ENCODE results near the gene CES4A. TPM values are rescaled to one million over a fixed set of nuclear protein-coding genes. Genes with fewer than 3 reads are reported as not detected.
"Not testable (repeated sequence)": the region's sequence is repeated elsewhere in the genome, so short reads cannot be mapped to it uniquely, and the experiment has no call there.

CES4A gene
- total and polyA plus RNA-seq, 9 donors = 6.0 to 67.1 (median 10.3) TPM

DNA sequence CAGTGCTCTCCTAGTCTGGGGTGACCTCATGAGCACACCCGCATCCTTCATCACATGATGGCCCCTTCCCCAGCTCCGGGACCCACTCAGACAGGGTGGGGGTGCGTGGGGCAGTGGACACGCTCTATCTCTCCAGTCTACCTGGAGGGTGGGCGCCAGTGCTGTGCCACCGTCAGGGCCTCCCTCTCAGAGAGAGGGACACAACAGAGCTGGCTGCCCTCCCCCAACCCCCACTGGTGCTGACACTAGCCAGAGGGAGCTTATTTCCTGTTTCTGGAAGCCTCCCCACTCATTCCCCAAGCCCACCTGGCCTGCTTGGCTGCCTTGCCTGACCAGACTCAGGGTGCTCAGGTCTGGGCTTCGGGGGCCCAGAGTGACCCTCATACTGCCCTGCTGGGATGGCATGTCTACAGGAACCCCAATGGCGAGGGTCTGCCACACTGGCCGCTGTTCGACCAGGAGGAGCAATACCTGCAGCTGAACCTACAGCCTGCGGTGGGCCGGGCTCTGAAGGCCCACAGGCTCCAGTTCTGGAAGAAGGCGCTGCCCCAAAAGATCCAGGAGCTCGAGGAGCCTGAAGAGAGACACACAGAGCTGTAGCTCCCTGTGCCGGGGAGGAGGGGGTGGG, 44.8 kb upstream of the CES4A start:
- no peaks in the 10 kb centered on the region for H3K27me3 ChIP-seq

GRCh38 chr16:66944054-66944441, 44.3 kb upstream of the CES4A start:
- Histone ChIP-seq H3K36me3 (no peaks in the 10 kb centered on the region), H3K4me3 (no peak overlapping the region), H3K4me1 (ENCODE audit: insufficient read depth) (peaks cover 3% of the 10 kb centered on the region), H3K9me3 (no peaks in the 10 kb centered on the region), H3K27ac (no peak overlapping the region), H3K27me3 (no peaks in the 10 kb centered on the region)
- TF ChIP-seq CTCF (IDR thresholded peaks at IDR 0.05) = no peak
- TF ChIP-seq POLR2A (IDR thresholded peaks at IDR 0.05) = no peak
- TF ChIP-seq EP300 (IDR thresholded peaks at IDR 0.05) = no peak
- WGBS, 3 donors = 75 to 82% (median 78%) methylated on average over 5 of the region's 5 CpGs
- intact Hi-C loops (cut with DNase I) = no loop called here
- no peak for DNase-seq

More for the DNA sequence above, 44.8 kb upstream of the CES4A start:
- peaks cover under 1% of the 10 kb centered on the region for H3K4me1 ChIP-seq (ENCODE audit: insufficient read depth)
- H3K27ac ChIP-seq = no peak overlapping the region
- 85 to 91% (median 87%) methylated on average over 15 of the region's 15 CpGs for WGBS, 3 donors
- no peaks in the 10 kb centered on the region for H3K36me3 ChIP-seq
- no peaks in the 10 kb centered on the region for H3K9me3 ChIP-seq
- DNase-seq = no peak
- H3K4me3 ChIP-seq = no peak overlapping the region
- intact Hi-C loops (cut with DNase I) = no loop called here
- TF ChIP-seq POLR2A (IDR thresholded peaks at IDR 0.05) = no peak
- TF ChIP-seq EP300 (IDR thresholded peaks at IDR 0.05) = no peak
- TF ChIP-seq CTCF (IDR thresholded peaks at IDR 0.05) = no peak

- H3K27ac ChIP-seq; DNase-seq; H3K27me3 ChIP-seq; intact Hi-C loops (cut with DNase I); H3K4me3 ChIP-seq; H3K36me3 ChIP-seq; H3K9me3 ChIP-seq; H3K4me1 ChIP-seq (ENCODE audit: insufficient read depth): not testable (repeated sequence)
- 64 to 75% (median 74%) methylated on average over 9 of the region's 9 CpGs for WGBS, 3 donors
Measured at GRCh38 chr16:66944971-66945370, 43.4 kb upstream of the CES4A start.

DNA sequence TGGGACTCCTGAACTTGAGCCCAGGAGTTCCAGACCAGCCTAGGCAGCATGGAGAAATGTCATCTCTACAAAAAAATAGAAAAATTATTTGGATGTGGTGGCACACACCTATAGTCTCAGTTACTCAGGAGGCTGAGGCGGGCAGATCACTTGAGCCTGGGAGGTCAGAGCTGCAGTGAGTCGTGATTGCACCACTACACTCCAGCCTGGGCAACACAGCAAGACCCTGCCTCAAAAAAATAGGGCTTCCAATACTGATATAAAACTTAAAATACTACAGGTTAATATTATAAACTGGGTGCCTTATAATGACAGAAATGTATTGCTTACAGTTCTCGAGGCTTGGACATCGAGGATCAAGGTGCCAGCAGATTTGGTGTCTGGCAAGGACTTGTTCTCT, 42.5 kb upstream of the CES4A start:
- WGBS, 3 donors = 68 to 83% (median 73%) methylated on average over 4 of the region's 4 CpGs
- no peaks in the 10 kb centered on the region for H3K9me3 ChIP-seq

More for the DNA sequence above, 42.5 kb upstream of the CES4A start:
- Histone ChIP-seq H3K27me3 (no peaks in the 10 kb centered on the region), H3K4me1 (ENCODE audit: insufficient read depth) (peaks cover 3% of the 10 kb centered on the region), H3K27ac (no peak overlapping the region), H3K4me3 (no peak overlapping the region), H3K36me3 (no peaks in the 10 kb centered on the region)
- DNase-seq = no peak
- TF ChIP-seq CTCF (IDR thresholded peaks at IDR 0.05) (no peak), EP300 (IDR thresholded peaks at IDR 0.05) (no peak), POLR2A (IDR thresholded peaks at IDR 0.05) (no peak)
- intact Hi-C loops (cut with DNase I) = no loop called here
